GM23338 (cell line): Measurements from ENCODE around the gene DAO.

ENCODE experiments used
- CREB1 ChIP-seq: fragments of 250-450 bp; sonication (Bioruptor Pico); IDR thresholded peaks from 2 replicates; pipeline ENCODE4 v1.5.0; 2020; ENCODE audit warnings: low read depth, mild to moderate bottlenecking, moderate library complexity
- CTCF ChIP-seq, 2 experiments: fragments of 200-600 bp in 1 of 2; sonication (generic) in 1 of 2; conservative IDR thresholded peaks; 2 replicates each; pipeline versions ENCODE4 v1.5.1 to v1.6.1; 2016 to 2017; ENCODE audit warnings: antibody characterized with exemption in 2 of 2, low read depth in 2 of 2, mild to moderate bottlenecking in 2 of 2, moderate library complexity in 1 of 2
- ETS1 ChIP-seq: IDR thresholded peaks from 2 replicates; pipeline ENCODE4 v1.6.1; 2016; ENCODE audit warnings: antibody characterized with exemption
- EZH2 ChIP-seq: fragments of 200-600 bp; sonication (generic); IDR thresholded peaks from one replicate; pipeline ENCODE4 v1.8.0; 2017; ENCODE audit warnings: antibody characterized with exemption, mild to moderate bottlenecking, low read depth; ENCODE audit not compliant: unreplicated experiment
- EZH2phosphoT487 ChIP-seq: fragments of 200-600 bp; sonication (generic); IDR thresholded peaks from one replicate; pipeline ENCODE4 v1.8.1; 2018; ENCODE audit warnings: antibody characterized with exemption; ENCODE audit not compliant: unreplicated experiment
- NANOG ChIP-seq: IDR thresholded peaks from 2 replicates; pipeline ENCODE4 v1.6.1; 2016; ENCODE audit warnings: antibody characterized with exemption, borderline replicate concordance
- POLR2AphosphoS5 ChIP-seq: IDR thresholded peaks from 2 replicates; pipeline ENCODE4 v1.6.1; 2016; ENCODE audit warnings: antibody characterized with exemption, low read depth
- ZNF114 ChIP-seq: fragments of 250-450 bp; sonication (Bioruptor Pico); IDR thresholded peaks from 2 replicates; pipeline ENCODE4 v1.5.0; 2020; ENCODE audit warnings: mild to moderate bottlenecking, moderate library complexity
- ZNF331 ChIP-seq: fragments of 250-450 bp; sonication (Bioruptor Pico); IDR thresholded peaks from 2 replicates; pipeline ENCODE4 v1.5.0; 2020; ENCODE audit warnings: low read depth, mild to moderate bottlenecking, moderate library complexity

GRCh38 chr12:108847705-108848104, 32.2 kb upstream of the DAO start:
- no peak for TF ChIP-seq CTCF (conservative IDR thresholded peaks at IDR 0.05; ENCODE audit: low read depth in 2 of 2)
- TF ChIP-seq EZH2phosphoT487 = no peak
- no peak for TF ChIP-seq POLR2AphosphoS5
- no peak for TF ChIP-seq ZNF114 (CRISPR knock-in tag)
- no peak for TF ChIP-seq ZNF331
- TF ChIP-seq EZH2 = no peak
- no peak for TF ChIP-seq ETS1
- no peak for TF ChIP-seq NANOG
- TF ChIP-seq CREB1 (CRISPR knock-in tag) = no peak
